T-helper 1 cell treated with Interleukin-12 subunit alpha and Interleukin-12 subunit beta and Interleukin-4 antibody, amounts not matched to agents 30 ng/mL and 1 ng/mL, for 36 hours (primary cell): ENCODE measurements around the gene SPATA16. TPM values are rescaled to one million over a fixed set of nuclear protein-coding genes. Genes with fewer than 3 reads are reported as not detected.
"Not testable (repeated sequence)": the region's sequence is repeated elsewhere in the genome, so short reads cannot be mapped to it uniquely, and the experiment has no call there.

Experiments
- intact Hi-C: fragments of 100-400 bp; cut with micrococcal nuclease; formaldehyde crosslinking; loops from one replicate; pipeline ENCODE4 v1.15.1; 2024
- total RNA-seq: library from RNA; stranded (reverse); gene quantifications from 2 replicates; pipeline ENCODE4 v1.2.3, GENCODE V29; 2022

SPATA16 gene
- total RNA-seq, 1 donor from 2014 or later, result not detected

DNA sequence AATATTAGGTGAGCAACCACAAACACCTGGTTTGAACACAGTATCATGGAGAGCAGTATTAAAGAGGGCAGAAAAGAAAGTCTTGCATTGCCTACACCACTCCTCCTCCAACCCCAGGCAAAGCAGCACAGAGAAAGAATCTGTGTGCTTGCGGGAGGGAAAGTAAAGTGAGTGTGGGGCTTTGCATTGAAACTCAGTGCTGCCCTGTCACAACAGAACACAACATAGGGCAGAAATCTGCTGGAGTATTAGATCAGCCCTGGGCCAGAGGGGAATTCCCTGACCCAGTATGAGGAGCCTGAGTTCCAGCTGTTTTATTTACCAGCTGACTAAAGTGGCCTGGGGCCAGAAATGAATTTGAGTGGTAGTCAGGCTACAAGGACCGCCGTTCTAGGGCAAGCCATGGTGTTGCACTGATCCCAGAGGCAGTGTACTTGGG is 75.5 kb downstream of the SPATA16 start:
- intact Hi-C loops, result no loop called here

DNA sequence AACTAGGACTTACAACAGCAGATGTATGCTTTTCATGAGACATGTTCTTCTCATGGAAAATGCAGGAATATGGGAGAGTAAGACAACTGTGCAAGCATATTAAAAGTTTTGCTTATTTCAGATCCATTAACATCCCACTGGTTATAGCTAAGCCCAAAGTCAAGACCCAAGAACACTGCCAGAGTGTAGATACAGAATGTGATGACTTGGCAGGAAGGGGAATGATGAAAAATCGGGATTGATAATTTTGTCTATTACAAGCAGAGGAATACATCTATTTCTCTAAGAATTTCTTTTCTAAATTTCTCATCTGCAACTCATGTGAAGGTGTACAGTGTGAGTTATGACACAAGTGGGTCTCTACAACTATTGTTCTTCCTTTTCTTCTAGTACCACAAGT is 76.4 kb downstream of the SPATA16 start:
- intact Hi-C loops, result no loop called here

DNA sequence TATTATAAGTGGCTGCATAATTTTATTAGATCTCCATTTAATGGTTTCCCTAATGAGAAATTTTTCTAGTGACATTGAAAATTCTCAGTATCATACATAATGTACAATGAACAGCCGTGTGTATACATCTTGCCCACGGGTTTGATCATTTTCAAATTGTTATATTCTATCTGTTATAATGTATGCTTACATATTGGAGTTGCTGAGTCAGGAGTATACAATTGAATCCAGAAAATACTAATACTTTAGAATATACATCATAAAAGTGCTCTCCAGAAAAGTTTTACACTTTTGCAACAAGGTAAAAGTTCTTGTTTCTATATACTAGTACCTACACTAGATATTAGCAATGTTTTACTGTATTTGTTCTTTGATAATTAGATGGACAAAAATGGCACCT is 82.8 kb downstream of the SPATA16 start:
- intact Hi-C loops, result no loop called here

DNA sequence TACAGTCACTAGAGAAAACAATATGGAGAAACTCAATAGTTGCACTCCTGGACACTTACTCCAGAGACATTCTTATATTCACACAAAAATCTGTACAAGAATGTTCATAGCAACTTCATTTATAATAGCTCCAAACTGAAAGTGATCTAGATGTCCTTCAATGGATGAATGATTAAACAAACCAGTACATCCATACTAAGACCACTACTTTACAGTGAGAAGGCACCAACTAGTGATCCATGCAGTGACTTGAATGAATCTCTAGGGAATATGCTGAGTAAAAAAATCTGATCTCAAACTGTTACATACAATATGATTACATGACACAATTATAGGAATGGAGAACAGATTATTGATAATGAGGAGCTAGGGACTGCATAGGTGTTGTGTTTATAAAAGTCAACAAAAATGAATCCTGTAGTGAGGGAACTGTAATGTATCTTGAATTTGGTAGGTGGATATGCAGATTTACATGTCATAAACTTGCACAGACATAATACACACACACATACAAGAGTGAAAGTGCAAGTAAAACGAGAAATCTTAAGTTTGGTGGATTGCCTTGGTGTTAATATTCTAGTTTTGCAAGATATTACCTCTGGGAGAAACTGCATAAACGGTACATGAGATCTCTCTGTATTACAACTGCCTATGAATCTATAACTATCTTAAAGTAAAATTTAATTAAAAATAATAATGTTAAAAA is 85.7 kb downstream of the SPATA16 start:
- intact Hi-C loops, result no loop called here

DNA sequence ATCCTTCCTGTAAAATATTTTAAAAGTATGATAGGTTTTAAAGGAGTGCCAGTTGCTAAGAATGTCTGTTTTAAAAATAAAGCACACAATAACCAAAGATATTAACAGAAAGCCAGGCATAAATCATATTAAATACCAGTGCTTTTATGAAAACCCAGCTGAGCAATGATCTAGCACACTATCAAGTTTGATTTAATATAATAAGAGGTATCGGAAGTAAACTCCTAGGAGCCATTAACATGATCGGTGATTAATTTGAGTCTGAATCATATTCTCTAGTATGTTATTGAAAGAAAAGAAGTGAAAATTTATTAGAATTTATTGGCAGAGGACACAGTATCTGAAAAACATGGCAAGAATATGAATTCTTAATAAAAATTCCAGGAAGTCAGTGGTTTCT is 91.7 kb downstream of the SPATA16 start:
- intact Hi-C loops, result loop anchor here (10.0 kb wide), 1 partner anchor 375 kb away; no protein-coding TSS in a partner anchor

DNA sequence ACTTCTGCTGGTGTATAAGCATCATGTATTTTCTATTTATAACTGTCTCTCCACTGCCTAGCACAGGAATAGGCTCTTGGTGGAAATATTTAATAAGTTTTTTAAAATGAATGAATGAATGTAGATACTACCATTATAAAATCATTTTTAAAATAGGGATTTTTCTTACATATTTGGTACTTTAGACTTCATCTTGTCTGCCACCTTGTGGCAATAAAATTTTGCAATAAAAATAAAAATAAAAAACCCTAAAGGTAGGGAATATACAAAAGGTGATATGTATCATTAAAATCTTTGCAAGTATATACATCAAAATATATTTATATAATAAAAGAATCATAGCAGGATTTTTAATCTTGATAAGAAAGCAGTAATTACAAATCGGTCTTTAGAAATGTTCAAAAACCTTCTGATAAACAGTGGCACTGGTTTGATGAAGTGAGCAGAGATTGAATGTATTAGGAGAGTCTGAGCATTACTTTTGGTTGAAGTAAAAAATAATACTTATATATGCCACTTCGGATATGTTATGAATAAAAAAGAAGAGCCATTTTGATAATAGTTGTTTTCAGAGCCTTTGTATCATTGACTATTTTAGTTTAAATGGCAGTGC is 95.2 kb downstream of the SPATA16 start:
- intact Hi-C loops, result loop anchor here (2.0 to 10.0 kb wide), 2 partner anchors 237 to 371 kb away; no protein-coding TSS in a partner anchor

DNA sequence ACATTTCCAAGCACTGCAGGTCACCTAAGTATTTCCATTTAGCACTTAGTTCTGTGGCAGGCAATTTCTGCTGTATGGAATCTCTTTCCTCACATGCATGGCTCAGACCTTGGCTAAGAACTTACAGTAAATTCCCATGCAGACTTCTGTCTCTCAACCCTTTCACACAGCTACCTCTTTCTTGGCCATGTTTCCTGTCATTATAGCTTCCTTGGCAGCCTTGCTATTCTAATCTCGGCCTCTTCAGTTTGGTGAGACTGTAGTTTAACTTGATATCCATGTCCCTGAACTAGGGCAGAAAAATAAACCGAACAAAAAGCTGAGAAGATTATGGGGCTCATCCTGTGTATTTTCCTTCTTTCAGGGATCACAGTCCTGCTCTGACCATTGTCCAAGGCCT is 96.0 kb downstream of the SPATA16 start:
- intact Hi-C loops, result loop anchor here (10.0 kb wide), 1 partner anchor 370 kb away; no protein-coding TSS in a partner anchor

DNA sequence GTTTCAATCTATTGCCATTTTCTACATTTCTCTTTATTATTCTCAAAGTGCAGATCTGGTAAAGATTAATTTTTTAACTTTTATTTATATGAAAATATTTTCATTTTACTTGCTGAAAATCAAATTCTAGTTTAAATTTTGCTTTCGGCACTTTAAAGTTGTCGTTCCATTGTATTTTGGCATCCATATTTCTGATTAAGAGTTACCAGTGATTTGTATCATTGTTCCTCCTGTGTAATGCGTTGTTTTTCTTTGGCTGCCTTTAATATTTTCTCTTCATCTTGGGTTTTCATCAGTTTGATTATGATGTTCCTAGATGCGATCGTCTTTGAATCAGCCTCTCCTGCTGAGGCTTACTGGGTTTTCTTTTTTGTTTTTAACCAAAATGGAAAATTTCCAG is 97.3 kb downstream of the SPATA16 start:
- intact Hi-C loops, result loop anchor here (10.0 kb wide), 1 partner anchor 369 kb away; no protein-coding TSS in a partner anchor

DNA sequence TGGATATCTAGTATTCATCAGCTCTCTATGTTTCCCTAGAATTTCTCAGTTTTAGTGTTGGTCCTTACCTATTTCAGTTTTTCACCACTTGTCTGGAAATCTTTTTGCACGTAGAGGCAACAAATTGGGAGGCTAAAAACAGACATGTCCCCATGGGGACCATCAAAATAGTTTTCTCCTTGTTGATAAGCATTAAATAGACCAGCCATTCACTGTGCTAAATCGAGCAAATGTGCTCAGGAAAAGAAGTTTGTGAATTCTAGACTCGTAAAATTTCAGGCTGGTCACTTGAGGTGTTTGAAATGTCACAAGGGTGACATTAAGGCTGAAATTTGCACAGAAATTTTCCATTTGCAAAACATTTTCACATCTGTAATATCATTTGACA is 102.6 kb downstream of the SPATA16 start:
- intact Hi-C loops, result no loop called here

DNA sequence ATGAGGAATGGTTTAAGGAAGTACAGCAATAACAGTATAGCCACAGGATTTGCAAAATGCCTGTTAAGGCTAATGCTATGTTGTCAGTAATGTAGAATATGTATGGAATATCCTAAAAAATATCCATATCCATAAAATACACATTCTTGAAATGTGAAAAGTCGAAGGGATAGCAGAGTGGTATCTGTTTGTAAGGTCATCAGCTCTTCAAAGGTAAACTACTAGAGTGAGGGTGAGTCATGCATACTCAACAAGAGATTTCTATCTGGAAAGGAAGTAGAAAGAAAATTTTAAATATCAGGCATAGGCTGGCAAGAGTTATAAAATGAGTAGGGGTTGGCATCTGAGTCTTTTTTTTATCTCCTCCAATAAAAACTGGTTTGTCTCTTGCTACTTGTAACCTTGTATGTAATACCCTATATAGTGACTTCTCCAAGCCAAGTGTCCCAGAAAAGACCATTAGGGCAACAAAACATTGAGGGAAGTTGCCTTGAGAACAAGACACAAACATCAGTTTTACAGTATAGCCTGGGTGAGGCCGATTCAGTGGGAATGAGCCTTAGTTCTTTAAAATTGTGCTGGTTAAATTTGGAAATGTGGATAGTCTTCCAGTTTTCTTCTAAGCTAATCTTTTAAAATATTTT is 103.1 kb downstream of the SPATA16 start:
- intact Hi-C loops, result no loop called here

DNA sequence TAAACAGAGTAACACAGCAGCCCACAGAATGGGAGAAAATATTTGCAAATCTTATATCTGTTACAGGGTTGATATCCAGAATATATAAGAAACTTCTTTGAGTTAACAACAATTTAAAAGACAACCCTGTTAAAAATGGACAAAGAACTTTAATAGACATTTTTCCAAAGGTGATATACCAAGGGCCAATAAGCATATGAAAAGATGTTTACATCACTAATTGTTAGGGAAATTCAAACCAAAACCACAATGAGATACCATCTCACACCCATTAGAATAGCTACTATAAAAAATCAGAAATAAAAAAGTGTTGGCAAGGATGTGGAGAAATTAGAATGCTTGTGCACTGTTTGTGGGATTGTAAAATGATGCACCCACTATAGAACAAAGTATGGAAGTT is 110.8 kb downstream of the SPATA16 start:
- intact Hi-C loops, result no loop called here

DNA sequence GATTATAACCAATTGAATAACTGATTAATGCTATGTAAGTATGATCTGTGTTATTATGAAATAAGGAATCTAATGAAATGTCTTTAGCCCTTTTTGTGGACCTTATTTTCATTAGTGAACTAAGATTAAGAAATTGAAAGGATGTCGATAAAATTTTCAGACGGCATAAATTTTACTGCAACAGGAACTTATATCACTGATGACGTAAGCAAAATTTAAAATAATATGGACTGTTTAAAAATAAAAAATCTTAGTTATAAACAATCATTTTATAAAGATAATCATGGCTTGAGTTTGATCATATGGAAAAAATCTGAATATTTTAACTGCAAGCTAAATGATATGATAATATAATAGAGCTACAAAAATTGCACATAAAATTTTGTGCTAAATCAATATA is 112.7 kb downstream of the SPATA16 start:
- intact Hi-C loops, result no loop called here

DNA sequence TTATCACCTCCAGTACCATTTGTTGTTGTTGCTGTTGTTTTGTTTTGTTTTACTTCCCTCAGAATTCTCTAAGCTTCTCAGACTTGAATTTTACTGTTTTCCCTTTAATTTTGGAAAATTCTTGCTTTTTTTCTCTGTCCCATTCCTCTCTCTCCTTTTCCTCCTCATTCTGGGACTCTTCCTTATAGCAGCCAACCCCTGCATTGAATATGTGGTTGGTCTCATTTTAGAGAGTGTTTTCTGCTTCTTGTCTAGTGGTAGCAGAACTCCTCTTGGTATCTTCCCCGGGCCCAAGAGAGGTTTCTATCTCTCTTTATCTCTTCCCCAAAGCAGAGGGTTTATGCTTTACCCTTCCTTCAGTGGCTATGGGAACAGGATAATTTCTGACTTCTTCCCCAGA is 113.6 kb downstream of the SPATA16 start:
- intact Hi-C loops, result no loop called here

DNA sequence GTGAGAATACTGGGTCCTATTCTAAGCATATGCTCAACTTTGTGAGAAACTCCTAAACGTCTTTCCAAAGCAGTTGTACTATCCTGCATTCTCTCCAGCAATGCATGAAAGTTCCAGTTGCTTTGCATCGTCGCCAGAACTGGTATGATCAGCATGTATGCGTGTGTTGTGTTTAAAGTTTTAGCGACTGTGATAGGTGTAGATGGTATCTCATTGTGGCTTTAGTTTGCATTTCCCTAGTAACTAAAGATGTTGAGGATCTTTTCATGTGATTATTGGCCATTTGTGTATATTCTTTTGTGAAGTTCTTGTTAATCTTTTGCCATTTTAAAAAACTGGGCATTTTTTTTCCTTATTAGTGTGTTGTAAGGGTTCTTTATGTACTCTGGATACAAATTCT is 115.1 kb downstream of the SPATA16 start:
- intact Hi-C loops, result no loop called here

DNA sequence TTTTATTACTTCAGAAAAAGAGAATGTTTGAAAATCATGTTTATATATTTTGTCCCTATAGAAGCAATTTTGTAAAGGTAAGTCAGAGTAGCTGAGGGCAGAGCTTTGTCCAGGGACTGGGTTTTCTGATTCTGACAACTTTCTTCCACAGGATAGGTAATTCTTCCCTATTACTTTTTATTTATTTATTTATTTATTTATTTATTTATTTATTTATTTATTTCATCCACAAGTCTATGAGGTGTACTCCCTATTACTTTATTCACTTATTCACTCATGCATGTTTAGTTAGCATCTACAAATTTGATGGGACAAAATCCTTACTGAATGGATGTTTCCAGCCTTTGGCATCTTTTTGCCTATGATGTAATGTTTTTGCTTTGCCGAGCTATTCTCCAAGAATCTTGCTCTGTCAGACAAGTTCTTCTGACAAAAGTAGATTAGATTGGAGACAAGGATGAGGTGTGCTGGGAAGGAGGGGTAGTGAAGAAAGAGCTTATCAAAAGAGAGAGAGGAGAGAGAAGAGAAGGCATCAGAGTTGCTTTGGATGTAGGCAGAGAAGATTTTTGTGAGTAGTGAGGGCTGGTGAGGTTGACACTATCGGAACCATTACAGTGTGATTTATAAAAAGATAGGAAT is 119.4 kb downstream of the SPATA16 start:
- intact Hi-C loops, result no loop called here

DNA sequence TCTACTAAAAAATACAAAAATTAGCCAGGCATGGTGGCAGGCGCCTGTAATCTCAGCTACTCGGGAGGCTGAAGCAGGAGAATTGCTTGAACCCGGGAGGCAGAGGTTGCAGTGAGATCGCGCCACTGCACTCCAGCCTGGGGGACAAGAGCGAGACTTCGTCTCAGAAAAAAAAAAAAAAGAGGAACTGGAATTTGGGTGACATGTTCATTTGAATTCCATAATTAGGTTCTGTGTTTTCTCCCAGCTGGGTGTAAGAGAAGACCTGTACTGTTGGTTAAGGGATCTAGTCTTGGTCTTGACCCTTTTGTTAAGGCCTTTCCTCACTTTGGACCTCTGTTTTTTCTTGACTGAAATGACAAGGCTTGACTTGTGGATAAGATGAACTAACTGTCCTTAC is 120.9 kb downstream of the SPATA16 start:
- intact Hi-C loops, result not testable (repeated sequence)

DNA sequence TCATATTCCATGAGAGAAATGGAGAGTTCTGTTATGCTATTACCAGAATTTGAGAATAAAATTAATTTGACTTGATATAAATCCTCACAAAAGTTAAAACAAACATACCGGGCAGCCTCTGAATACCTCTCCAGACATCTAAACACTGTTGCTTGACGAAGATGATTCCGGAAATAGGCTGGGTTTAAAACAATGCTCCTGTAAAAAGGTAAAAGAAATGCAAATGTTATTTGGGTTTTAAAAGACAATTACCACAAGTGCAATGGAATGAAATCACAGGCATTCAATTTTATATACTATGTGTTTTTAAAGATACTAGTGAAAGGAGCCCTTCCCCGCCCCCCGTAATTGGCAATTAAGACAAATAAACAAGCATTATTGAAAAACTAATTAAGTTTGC is 121.7 kb downstream of the SPATA16 start:
- intact Hi-C loops, result no loop called here

DNA sequence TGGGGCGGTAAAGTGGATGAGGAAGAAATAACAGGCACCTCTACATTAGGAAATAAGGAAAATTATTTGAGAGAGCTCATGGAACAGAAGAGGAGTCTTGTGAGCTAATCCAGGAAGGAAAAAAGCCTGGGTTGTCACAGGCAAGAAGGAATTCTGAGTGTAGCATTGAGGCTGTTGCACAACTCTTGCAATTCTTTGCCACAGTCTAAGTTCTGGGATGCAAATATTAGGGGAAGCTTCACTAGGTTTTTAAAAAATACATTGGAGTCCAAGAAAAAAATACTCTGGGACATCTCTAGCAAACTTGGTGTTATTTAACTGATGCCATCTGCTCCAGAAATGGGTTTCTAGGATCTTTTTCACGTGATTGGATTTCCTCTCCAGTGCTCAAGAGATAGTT is 122.3 kb downstream of the SPATA16 start:
- intact Hi-C loops, result no loop called here

DNA sequence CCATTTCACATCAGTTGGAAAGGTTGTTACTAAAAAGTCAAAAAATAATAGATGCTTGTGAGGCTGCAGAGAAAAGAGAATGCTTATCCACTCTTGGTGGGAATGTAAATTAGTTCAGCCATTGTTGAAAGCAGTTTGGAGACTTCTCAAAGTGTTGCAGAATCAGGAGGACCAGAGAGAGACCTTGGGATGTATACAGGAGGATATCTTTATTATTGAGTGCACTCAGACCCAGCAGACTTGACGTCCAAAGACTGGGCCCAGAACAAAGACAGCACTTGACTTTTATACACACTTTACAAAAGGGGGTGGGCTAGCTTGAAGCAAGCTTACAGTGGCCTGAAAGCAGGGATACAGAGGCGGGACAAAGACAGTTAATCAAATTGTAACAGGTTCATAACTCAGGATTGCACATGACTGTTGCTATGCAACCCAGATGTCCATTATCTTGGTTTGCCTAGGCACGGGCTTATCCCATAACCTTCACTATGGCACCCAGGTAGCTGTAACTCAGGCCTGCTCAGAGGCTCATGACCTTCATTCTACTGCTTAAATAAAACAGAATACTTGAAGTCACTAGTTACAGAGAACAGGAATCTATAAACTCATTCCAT is 127.7 kb downstream of the SPATA16 start:
- intact Hi-C loops, result no loop called here

DNA sequence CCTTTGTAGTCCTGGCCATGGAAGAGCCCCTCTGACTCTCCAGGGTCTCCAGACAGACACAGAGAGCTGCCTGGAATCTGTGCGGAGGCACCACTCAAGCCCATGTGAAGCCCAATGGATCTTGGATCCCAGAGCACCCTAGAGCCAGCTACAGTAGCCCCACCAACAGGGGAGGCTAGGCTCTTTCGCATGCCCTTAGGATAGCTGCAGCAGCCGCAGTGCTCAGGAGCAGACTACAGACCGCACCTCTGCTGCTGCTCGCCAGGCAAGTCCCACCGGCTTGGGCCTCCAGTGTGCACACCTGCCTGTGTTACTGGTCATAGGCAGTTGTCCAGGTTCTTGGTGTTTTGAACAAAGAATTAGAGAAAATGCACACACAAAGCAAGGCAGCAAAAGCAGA is 131.6 kb downstream of the SPATA16 start:
- intact Hi-C loops, result no loop called here

DNA sequence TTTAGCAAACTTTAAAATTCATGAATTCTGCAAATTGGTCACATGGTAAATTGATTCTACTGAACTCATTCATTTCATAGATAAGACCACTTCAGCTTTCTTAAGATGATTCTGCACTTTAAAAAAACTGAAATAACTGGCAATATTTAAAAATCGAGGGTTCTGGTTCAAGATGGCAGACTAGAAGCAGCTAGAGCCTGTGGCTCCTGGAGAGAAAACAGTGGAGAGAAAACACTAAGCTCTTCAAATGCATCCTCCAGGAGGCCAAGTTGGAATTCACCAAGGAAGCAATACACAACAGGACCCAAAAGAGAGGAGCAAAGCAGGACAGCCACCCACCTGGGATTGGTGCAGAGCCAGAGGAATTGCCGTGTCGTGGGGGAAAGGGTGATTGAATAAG is 132.1 kb downstream of the SPATA16 start:
- intact Hi-C loops, result no loop called here
